Spleen (tissue), 11 donors: ENCODE data around the gene C6orf47. TPM values are rescaled to one million over a fixed set of nuclear protein-coding genes. Genes with fewer than 3 reads are reported as not detected.

ENCODE experiments used
- DNase-seq: peaks from one replicate; pipeline ENCODE4 v3.0.0-alpha.2; 2020
- H3K27ac ChIP-seq, 8 donors: fragments of 200-600 bp; sonication (generic) in 7 of 8; 1 replicate in 4 of 8; 2 replicates in 4 of 8; pipeline versions ENCODE4 v1.5.0 to v1.8.0; 2016 to 2021; ENCODE audit warnings: inconsistent platforms in 4 of 8, mild to moderate bottlenecking in 4 of 8, moderate library complexity in 1 of 8
- H3K27me3 ChIP-seq, 7 donors: fragments of 200-600 bp; sonication (generic) in 6 of 7; replicated peaks in 1 of 7; 1 replicate in 4 of 7; 2 replicates in 3 of 7; pipeline versions ENCODE4 v1.5.0 to v1.8.0; 2016 to 2021; ENCODE audit warnings: inconsistent platforms in 3 of 7, mild to moderate bottlenecking in 1 of 7
- H3K36me3 ChIP-seq, 6 donors: fragments of 200-600 bp; sonication (generic) in 5 of 6; 1 replicate in 4 of 6; 2 replicates in 2 of 6; pipeline versions ENCODE4 v1.5.0 to v1.8.0; 2016 to 2021; ENCODE audit warnings: inconsistent platforms in 2 of 6
- H3K4me1 ChIP-seq, 6 donors: fragments of 200-600 bp; sonication (generic) in 5 of 6; 1 replicate in 3 of 6; 2 replicates in 3 of 6; pipeline versions ENCODE4 v1.5.0 to v1.8.0; 2016 to 2021; ENCODE audit warnings: inconsistent platforms in 3 of 6
- H3K4me3 ChIP-seq, 8 donors: fragments of 200-600 bp; sonication (generic) in 7 of 8; 1 replicate in 4 of 8; 2 replicates in 4 of 8; pipeline versions ENCODE4 v1.5.0 to v1.8.0; 2016 to 2021; ENCODE audit warnings: inconsistent platforms in 4 of 8, mild to moderate bottlenecking in 4 of 8, moderate library complexity in 2 of 8
- H3K9me3 ChIP-seq, 8 donors: fragments of 200-600 bp; sonication (generic) in 7 of 8; 1 replicate in 4 of 8; 2 replicates in 4 of 8; pipeline versions ENCODE4 v1.5.0 to v1.8.0; 2016 to 2021; ENCODE audit warnings: inconsistent platforms in 4 of 8
- CTCF ChIP-seq, 11 experiments: fragments of 200-600 bp in 7 of 11; fragments of 450-650 bp in 4 of 11; sonication (generic) in 4 of 11; IDR thresholded peaks in 8 of 11; conservative IDR thresholded peaks in 3 of 11; 1 replicate in 7 of 11; 2 replicates in 4 of 11; pipeline versions ENCODE4 v1.4.0 to v1.8.0; 2016 to 2021; ENCODE audit warnings: antibody characterized with exemption in 11 of 11, inconsistent platforms in 4 of 11, mild to moderate bottlenecking in 1 of 11
- POLR2A ChIP-seq, 3 donors: fragments of 450-650 bp; IDR thresholded peaks; one replicate each; pipeline ENCODE4 v1.5.1; 2017; ENCODE audit warnings: antibody characterized with exemption in 3 of 3, mild to moderate bottlenecking in 1 of 3
- POLR2AphosphoS5 ChIP-seq, 3 donors: sonication (generic); formaldehyde crosslinking; IDR thresholded peaks; one replicate each; pipeline ENCODE4 v1.5.1; 2017; ENCODE audit warnings: antibody characterized with exemption in 3 of 3
- WGBS, 5 donors: extraction: QIAGEN DNeasy Blood & Tissue Kit in 3 of 5; methylation state at CpG; one replicate each; pipeline versions ENCODE4 v1.1.5 to v1.1.7; 2013 to 2018; 5-methylcytosine and 5-hydroxymethylcytosine counted together
- intact Hi-C: fragments of 100-400 bp; cut with DNase I; formaldehyde crosslinking; loops from one replicate; pipeline ENCODE4 v1.15.0; 2023; ENCODE audit warnings: low total_unique reads
- polyA plus RNA-seq, 3 donors: library from polyadenylated mRNA; stranded (reverse); fragments of 200-250 nt; gene quantifications; one replicate each; pipeline ENCODE4 v1.2.1, GENCODE V29; 2013
- total RNA-seq, 7 donors: library from RNA; depleted of rRNA in 3 of 7; stranded (reverse); fragments of >200 nt in 3 of 7; fragmentation: NEBNext Ultra II Directional in 4 of 7; extraction: Animal tissue kit (Norgen Biotek cat#: 25700) in 4 of 7; gene quantifications; one replicate each; pipeline versions ENCODE4 v1.1.0 to v1.2.1, GENCODE V29; 2016 to 2021
- donor health status: healthy with polysubstance abuse.
- donor health status: DM: no; HTN: no; CAD: no; lungs with moderate emphysema.
- donor health status: DM: no; HTN: no; CAD: no.
- donor health status: Bipolar disorder and iron deficiency.
- donor health status: healthy.
- donor health status: DM: no; HTN: no; CAD: no.
- donor health status: DM: yes; HTN: yes; CAD: no.

The C6orf47 gene
- total and polyA plus RNA-seq, 10 donors = 12.2 to 37.4 (median 26.6) TPM

GRCh38 chr6:31651602-31652191 lies 8.9 kb downstream of the C6orf47 start:
- TF ChIP-seq POLR2AphosphoS5 (IDR thresholded peaks at IDR 0.05) (no peak), CTCF (IDR thresholded peaks at IDR 0.05 in 8 of 11, conservative IDR thresholded peaks at IDR 0.05 in 3 of 11) (no peak), POLR2A (IDR thresholded peaks at IDR 0.05) (no peak)
- Histone ChIP-seq H3K4me1 (peaks cover 16 to 72% (median 47%) of the 10 kb centered on the region in 6 donors), H3K27me3 (no peaks in the 10 kb centered on the region), H3K4me3 (peak overlapping the region; percentile 70 to 87 (median 73)), H3K9me3 (no peaks in the 10 kb centered on the region), H3K27ac (peak overlapping the region; percentile 95 to 100 (median 98)), H3K36me3 (peaks cover 11 to 68% (median 42%) of the 10 kb centered on the region in 6 donors)
- DNase-seq = no peak
- WGBS, 5 donors = 3 to 4% (median 4%) methylated on average over 28 to 29 of the region's 29 CpGs
- intact Hi-C loops = no loop called here

DNA sequence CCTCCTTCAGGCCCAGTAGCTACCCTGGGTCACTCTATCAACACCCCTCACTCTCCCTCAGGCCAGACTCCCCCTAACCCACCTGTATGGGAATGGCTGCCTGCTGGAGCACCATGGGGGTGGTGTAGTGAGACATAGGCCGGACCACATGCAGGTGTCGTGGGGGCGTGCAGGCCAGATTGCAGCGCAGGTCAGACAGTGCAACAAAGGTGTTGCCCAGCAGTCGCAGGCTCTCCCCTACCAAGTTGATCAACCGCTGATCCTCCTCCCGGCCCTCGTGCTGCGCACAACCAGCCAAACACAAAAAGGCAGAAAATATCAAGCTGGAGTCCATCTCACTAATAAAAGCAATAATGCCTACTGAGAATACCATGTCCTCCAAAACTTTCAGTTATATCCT lies 15.3 kb downstream of the C6orf47 start:
- 95 to 100% (median 98%) methylated on average over 9 of the region's 9 CpGs for WGBS, 5 donors
- H3K4me3 ChIP-seq = no peak overlapping the region
- no peak for DNase-seq
- no peaks in the 10 kb centered on the region for H3K27me3 ChIP-seq
- no peaks in the 10 kb centered on the region for H3K9me3 ChIP-seq
- peaks cover 0 to 21% (median 10%) of the 10 kb centered on the region in 6 donors for H3K4me1 ChIP-seq
- TF ChIP-seq CTCF (IDR thresholded peaks at IDR 0.05 in 8 of 11, conservative IDR thresholded peaks at IDR 0.05 in 3 of 11) (no peak), POLR2A (IDR thresholded peaks at IDR 0.05) (no peak), POLR2AphosphoS5 (IDR thresholded peaks at IDR 0.05) (peak in 1 of 3 donors; percentile 22)
- peaks cover 15 to 100% (median 99%) of the 10 kb centered on the region in 6 donors for H3K36me3 ChIP-seq
- no peak overlapping the region for H3K27ac ChIP-seq
- intact Hi-C loops = no loop called here

- H3K9me3 ChIP-seq = no peaks in the 10 kb centered on the region
- DNase-seq = no peak
- peaks cover 15 to 100% (median 100%) of the 10 kb centered on the region in 6 donors for H3K36me3 ChIP-seq
- no peak overlapping the region for H3K4me3 ChIP-seq
- peaks cover 0 to 18% (median 2%) of the 10 kb centered on the region in 6 donors for H3K4me1 ChIP-seq
- TF ChIP-seq CTCF (IDR thresholded peaks at IDR 0.05 in 8 of 11, conservative IDR thresholded peaks at IDR 0.05 in 3 of 11) = no peak
- no peak for TF ChIP-seq POLR2A (IDR thresholded peaks at IDR 0.05)
- TF ChIP-seq POLR2AphosphoS5 (IDR thresholded peaks at IDR 0.05) = peak in 1 of 3 donors; percentile 59
- H3K27ac ChIP-seq = no peak overlapping the region
- intact Hi-C loops = no loop called here
- no peaks in the 10 kb centered on the region for H3K27me3 ChIP-seq
- 90 to 95% (median 91%) methylated on average over 6 to 17 of the region's 17 CpGs for WGBS, 5 donors
Measured at GRCh38 chr6:31643818-31644454, 16.6 kb downstream of the C6orf47 start.
